GM21619 (cell line): ENCODE data around the gene TRAPPC3.

Experiments used
- ATAC-seq: cut with Tn5 transposase; IDR thresholded peaks from one replicate; pipeline ENCODE4 v1.9.1; 2021; ENCODE audit not compliant: unreplicated experiment

TRAPPC3 gene

GRCh38 chr1:36154335-36154734, 5.0 kb upstream of the TRAPPC3 start:
- ATAC-seq, result no peak

- no peak for ATAC-seq
Measured at GRCh38 chr1:36153476-36153875, 4.2 kb upstream of the TRAPPC3 start.

GRCh38 chr1:36151845-36152203, 2.5 kb upstream of the TRAPPC3 start:
- ATAC-seq, result no peak

- no peak for ATAC-seq
Measured at GRCh38 chr1:36151134-36151844, 2.0 kb upstream of the TRAPPC3 start.

GRCh38 chr1:36150296-36151133, 1.2 kb upstream of the TRAPPC3 start:
- peak; percentile 47 for ATAC-seq

- no peak for ATAC-seq
Measured at GRCh38 chr1:36149973-36150295, 648 bp upstream of the TRAPPC3 start.

- no peak for ATAC-seq
Measured at GRCh38 chr1:36148821-36149236, 457 bp downstream of the TRAPPC3 start.

GRCh38 chr1:36144413-36144812, 4.9 kb downstream of the TRAPPC3 start:
- no peak for ATAC-seq

GRCh38 chr1:36143424-36143823, 5.9 kb downstream of the TRAPPC3 start:
- ATAC-seq, result peak; percentile 52

GRCh38 chr1:36142121-36142520, 7.2 kb downstream of the TRAPPC3 start:
- ATAC-seq, result no peak

GRCh38 chr1:36139521-36139920, 9.8 kb downstream of the TRAPPC3 start:
- no peak for ATAC-seq

GRCh38 chr1:36137776-36138175, 11.5 kb downstream of the TRAPPC3 start:
- no peak for ATAC-seq

GRCh38 chr1:36137226-36137625, 12.1 kb downstream of the TRAPPC3 start:
- ATAC-seq, result no peak

- ATAC-seq, result no peak
Measured at GRCh38 chr1:36136535-36136934, 12.8 kb downstream of the TRAPPC3 start.

- ATAC-seq, result no peak
Measured at GRCh38 chr1:36135796-36136195, 13.5 kb downstream of the TRAPPC3 start.

- no peak for ATAC-seq
Measured at GRCh38 chr1:36135330-36135667, 14.0 kb downstream of the TRAPPC3 start.

GRCh38 chr1:36134505-36135329, 14.6 kb downstream of the TRAPPC3 start:
- no peak for ATAC-seq

GRCh38 chr1:36134031-36134430, 15.3 kb downstream of the TRAPPC3 start:
- ATAC-seq, result no peak

- ATAC-seq, result no peak
Measured at GRCh38 chr1:36133484-36133883, 15.8 kb downstream of the TRAPPC3 start.

- no peak for ATAC-seq
Measured at GRCh38 chr1:36132029-36132428, 17.3 kb downstream of the TRAPPC3 start.

GRCh38 chr1:36128905-36129206, 20.4 kb downstream of the TRAPPC3 start:
- ATAC-seq, result no peak
